Right cardiac atrium (tissue), 5 donors: Measurements from ENCODE around the gene SH3PXD2A. TPM values are rescaled to one million over a fixed set of nuclear protein-coding genes. Genes with fewer than 3 reads are reported as not detected.
"Not testable (repeated sequence)": the region's sequence is repeated elsewhere in the genome, so short reads cannot be mapped to it uniquely, and the experiment has no call there.

Source experiments
- ATAC-seq, 2 donors: fragments of 200-7000 bp; cut with Tn5 transposase; one replicate each; pipeline versions ENCODE4 v1.8.0 to v1.9.1; 2020; ENCODE audit warnings: moderate library complexity in 2 of 2, mild to moderate bottlenecking in 1 of 2
- DNase-seq, 3 donors: peaks; one replicate each; pipeline ENCODE4 v3.0.0-alpha.2; 2020
- H3K27ac ChIP-seq: one replicate; pipeline ENCODE4 v1.5.1; 2013; ENCODE audit warnings: mild to moderate bottlenecking, low read length, control low read depth, moderate library complexity
- H3K27me3 ChIP-seq: one replicate; pipeline ENCODE4 v1.6.1; 2013; ENCODE audit not compliant: control insufficient read depth, insufficient read depth
- H3K4me1 ChIP-seq: one replicate; pipeline ENCODE4 v1.6.1; 2013; ENCODE audit warnings: low read length; ENCODE audit not compliant: control insufficient read depth, insufficient read depth
- H3K4me3 ChIP-seq: one replicate; pipeline ENCODE4 v1.5.1; 2013; ENCODE audit warnings: low read length, control low read depth
- H3K9me3 ChIP-seq: one replicate; pipeline ENCODE4 v1.6.1; 2013; ENCODE audit warnings: low read length; ENCODE audit not compliant: control insufficient read depth
- WGBS: extraction: QIAGEN DNeasy Blood & Tissue Kit; methylation state at CpG from one replicate; pipeline ENCODE4 v1.1.7; 2013; 5-methylcytosine and 5-hydroxymethylcytosine counted together
- intact Hi-C, 4 donors: fragments of 100-400 bp; cut with DNase I; formaldehyde crosslinking; loops; one replicate each; pipeline versions ENCODE4 v1.11.0 to v1.14.0; 2022 to 2023
- polyA plus RNA-seq: library from polyadenylated mRNA; stranded (reverse); fragments of 200-250 nt; gene quantifications from one replicate; pipeline ENCODE4 v1.2.3, GENCODE V29; 2013
- total RNA-seq, 4 donors: library from RNA; stranded (reverse); fragmentation: NEBNext Ultra II Directional; extraction: Animal tissue kit (Norgen Biotek cat#: 25700); gene quantifications; one replicate each; pipeline ENCODE4 v1.2.1, GENCODE V29; 2021
- donor health status: healthy with polysubstance abuse.
- donor health status: DM: no; HTN: yes; CAD: no.
- donor health status: DM: no; HTN: no; CAD: no.
- donor health status: DM: no; HTN: yes; CAD: no; lungs with severe emphysema.
- donor health status: DM: yes; HTN: yes; CAD: no.

The SH3PXD2A gene
- total and polyA plus RNA-seq, 5 donors, result 13.5 to 31.7 (median 30.9) TPM

GRCh38 chr10:103740611-103741010, 114.8 kb downstream of the SH3PXD2A start:
- peak in 1 of 2 donors; percentile 29 for ATAC-seq
- H3K27ac ChIP-seq, result no peak overlapping the region
- intact Hi-C loops, result no loop called here
- no peaks in the 10 kb centered on the region for H3K9me3 ChIP-seq
- peak in 2 of 3 donors; percentile 65 to 68 for DNase-seq
- no peaks in the 10 kb centered on the region for H3K27me3 ChIP-seq
- H3K4me1 ChIP-seq, result peaks cover 10% of the 10 kb centered on the region
- no peak overlapping the region for H3K4me3 ChIP-seq
- 52% methylated on average over 5 of the region's 5 CpGs for WGBS

DNA sequence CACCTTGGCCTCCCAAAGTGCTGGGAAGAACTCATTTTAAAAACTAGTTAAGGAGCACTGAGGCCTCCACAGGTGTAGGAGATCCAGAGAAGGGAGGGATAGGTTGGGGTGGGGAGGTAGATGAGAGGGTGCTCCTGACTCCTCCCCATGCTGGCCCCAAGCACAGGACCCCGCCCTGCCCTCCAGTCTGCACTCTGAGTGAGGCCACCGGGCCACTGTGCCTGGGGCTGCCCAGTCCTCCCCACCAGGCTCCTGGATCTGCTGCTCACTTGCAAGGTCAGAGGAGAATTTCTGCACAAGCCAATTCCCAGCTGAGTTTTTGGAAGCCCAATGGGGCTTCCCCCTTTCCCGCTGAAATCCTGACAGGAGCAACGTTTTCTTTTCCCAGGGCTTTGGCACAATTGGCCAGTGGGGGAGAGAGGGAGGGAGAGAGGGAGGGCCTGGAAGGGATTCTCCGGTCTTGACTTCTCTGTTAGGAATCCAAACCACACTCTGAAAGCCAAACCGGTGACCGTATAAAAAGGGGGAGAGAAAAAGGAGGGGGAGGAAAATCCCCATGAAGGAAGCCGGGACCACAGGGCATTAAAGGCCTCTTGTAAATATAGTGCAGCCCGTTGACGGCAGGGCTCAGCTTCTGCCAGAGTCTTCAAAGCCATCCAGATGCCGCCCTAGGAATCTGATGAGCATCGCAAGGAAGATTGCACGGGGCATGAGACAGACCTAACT, 116.2 kb downstream of the SH3PXD2A start:
- Histone ChIP-seq H3K27me3 (no peaks in the 10 kb centered on the region), H3K4me3 (no peak overlapping the region), H3K27ac (no peak overlapping the region), H3K9me3 (no peaks in the 10 kb centered on the region), H3K4me1 (peaks cover 10% of the 10 kb centered on the region)
- DNase-seq, result peak; percentile 41 to 70 (median 68)
- ATAC-seq, result peak; percentile 56 to 73
- 33% methylated on average over 13 of the region's 13 CpGs for WGBS
- intact Hi-C loops, result no loop called here

GRCh38 chr10:103737735-103738367, 117.5 kb downstream of the SH3PXD2A start:
- intact Hi-C loops, result no loop called here
- no peak for ATAC-seq
- peaks cover 13% of the 10 kb centered on the region for H3K4me1 ChIP-seq

GRCh38 chr10:103736763-103737162, 118.6 kb downstream of the SH3PXD2A start:
- DNase-seq (no peak), ATAC-seq (peak in 1 of 2 donors; percentile 20)
- H3K27me3 ChIP-seq, result no peaks in the 10 kb centered on the region
- no peaks in the 10 kb centered on the region for H3K9me3 ChIP-seq
- intact Hi-C loops, result no loop called here
- peaks cover 13% of the 10 kb centered on the region for H3K4me1 ChIP-seq
- WGBS, result 88% methylated on average over 3 of the region's 3 CpGs
- no peak overlapping the region for H3K4me3 ChIP-seq
- H3K27ac ChIP-seq, result no peak overlapping the region

More at GRCh38 chr10:103737735-103738367, 117.5 kb downstream of the SH3PXD2A start:
- Histone ChIP-seq H3K27ac (no peak overlapping the region), H3K4me3 (no peak overlapping the region), H3K27me3 (no peaks in the 10 kb centered on the region), H3K9me3 (no peaks in the 10 kb centered on the region)
- DNase-seq, result no peak
- WGBS, result 79% methylated on average over 14 of the region's 14 CpGs

DNA sequence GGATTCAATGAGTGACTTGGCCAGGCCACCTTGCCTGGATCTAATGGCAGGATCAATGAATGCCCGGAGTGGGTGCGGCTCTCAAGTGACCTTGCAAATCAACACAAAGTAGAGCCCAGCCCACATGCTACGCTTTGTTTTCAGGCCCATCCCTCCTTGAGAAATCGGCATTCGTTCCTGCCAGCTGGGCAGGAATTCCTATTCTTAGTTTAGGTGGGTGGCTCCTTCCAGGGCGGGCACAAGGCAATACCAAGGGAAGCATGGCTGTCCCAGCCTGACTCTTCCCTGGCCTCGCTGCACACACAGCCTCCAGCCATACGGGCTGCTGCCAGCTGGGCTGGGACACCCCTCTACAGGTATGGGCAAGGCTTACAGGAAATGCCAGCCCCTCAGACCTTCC, 119.3 kb downstream of the SH3PXD2A start:
- intact Hi-C loops, result no loop called here
- 95% methylated on average over 8 of the region's 8 CpGs for WGBS
- no peak for ATAC-seq

GRCh38 chr10:103734731-103735130, 120.6 kb downstream of the SH3PXD2A start:
- intact Hi-C loops, result no loop called here
- 87% methylated on average over 4 of the region's 4 CpGs for WGBS
- no peak overlapping the region for H3K27ac ChIP-seq
- peak in 1 of 3 donors; percentile 21 for DNase-seq
- peaks cover 6% of the 10 kb centered on the region for H3K4me1 ChIP-seq
- H3K27me3 ChIP-seq, result no peaks in the 10 kb centered on the region
- no peak overlapping the region for H3K4me3 ChIP-seq
- ATAC-seq, result no peak
- H3K9me3 ChIP-seq, result no peaks in the 10 kb centered on the region

More for the DNA sequence above, 119.3 kb downstream of the SH3PXD2A start:
- Histone ChIP-seq H3K4me1 (peaks cover 13% of the 10 kb centered on the region), H3K9me3 (no peaks in the 10 kb centered on the region), H3K4me3 (no peak overlapping the region), H3K27me3 (no peaks in the 10 kb centered on the region), H3K27ac (no peak overlapping the region)
- no peak for DNase-seq

- H3K4me1 ChIP-seq, result peaks cover 3% of the 10 kb centered on the region
- no peaks in the 10 kb centered on the region for H3K9me3 ChIP-seq
- H3K27ac ChIP-seq, result no peak overlapping the region
- intact Hi-C loops, result no loop called here
- H3K27me3 ChIP-seq, result no peaks in the 10 kb centered on the region
- no peak for DNase-seq
- WGBS, result 66% methylated on average over 6 of the region's 6 CpGs
- ATAC-seq, result no peak
- no peak overlapping the region for H3K4me3 ChIP-seq
Measured at GRCh38 chr10:103733045-103733419, 122.3 kb downstream of the SH3PXD2A start.

DNA sequence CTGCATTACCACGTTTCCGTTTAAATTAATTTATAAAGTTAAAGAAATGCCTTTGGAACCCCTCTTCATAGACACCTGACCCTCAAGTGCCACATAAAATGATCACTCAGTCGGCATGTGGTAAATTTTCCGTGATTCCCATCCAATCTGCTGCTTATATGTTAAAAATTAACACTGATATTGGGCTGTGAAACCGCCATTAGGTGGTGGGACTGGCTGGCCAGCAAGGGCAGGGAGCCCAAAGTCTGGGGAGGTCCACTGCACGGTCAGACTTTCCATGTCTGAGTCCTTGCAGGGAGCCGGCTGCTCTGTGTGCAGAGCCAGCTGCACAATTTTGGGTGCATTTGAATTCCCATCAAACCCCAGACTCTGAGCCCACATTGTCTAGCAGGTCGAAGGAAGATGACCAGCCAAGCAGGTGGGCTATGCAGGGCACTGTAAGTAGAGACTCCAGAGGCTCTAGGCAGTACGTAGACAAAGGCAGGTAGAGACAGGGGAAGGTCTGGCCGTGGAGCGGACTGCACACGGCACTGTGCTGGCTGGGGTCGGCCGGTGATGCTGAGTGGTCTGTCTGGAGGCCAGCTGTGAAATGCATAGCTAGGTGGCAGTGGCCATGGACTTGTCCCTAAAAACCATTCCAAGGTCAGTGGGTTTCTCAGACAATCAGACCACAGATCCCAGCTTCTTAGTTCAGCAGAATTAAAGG, 122.9 kb downstream of the SH3PXD2A start:
- Histone ChIP-seq H3K27ac (no peak overlapping the region), H3K27me3 (no peaks in the 10 kb centered on the region), H3K4me3 (no peak overlapping the region), H3K9me3 (no peaks in the 10 kb centered on the region), H3K4me1 (peaks cover 3% of the 10 kb centered on the region)
- intact Hi-C loops, result no loop called here
- WGBS, result 85% methylated on average over 14 of the region's 14 CpGs
- no peak for DNase-seq
- ATAC-seq, result no peak

GRCh38 chr10:103731609-103732270, 123.6 kb downstream of the SH3PXD2A start:
- intact Hi-C loops, result no loop called here
- Histone ChIP-seq H3K27me3 (no peaks in the 10 kb centered on the region), H3K4me3 (no peak overlapping the region), H3K9me3 (no peaks in the 10 kb centered on the region), H3K27ac (no peak overlapping the region), H3K4me1 (peaks cover 3% of the 10 kb centered on the region)
- DNase-seq (no peak), ATAC-seq (no peak)
- WGBS, result 74% methylated on average over 3 of the region's 3 CpGs

DNA sequence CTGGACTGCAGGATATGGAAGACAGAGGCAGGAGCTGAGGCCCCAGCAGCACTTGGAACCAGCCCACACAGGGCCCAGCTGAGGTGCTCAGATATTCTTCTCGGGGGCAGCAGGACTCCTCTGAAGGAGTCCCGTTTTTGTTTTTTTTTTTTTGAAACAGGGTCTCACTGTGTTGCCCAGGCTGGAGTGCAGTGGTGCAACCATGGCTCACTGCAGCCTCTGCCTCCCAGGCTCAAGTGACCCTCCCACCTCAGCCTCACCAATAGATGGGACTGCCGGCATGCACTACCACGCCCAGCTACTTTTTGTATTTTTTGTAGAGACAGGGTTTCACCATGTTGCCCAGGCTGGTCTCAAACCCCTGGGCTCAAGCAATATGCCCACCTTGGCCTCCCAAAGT, 124.3 kb downstream of the SH3PXD2A start:
- H3K4me3 ChIP-seq, intact Hi-C loops, H3K27ac ChIP-seq, H3K4me1 ChIP-seq, DNase-seq, H3K9me3 ChIP-seq, ATAC-seq, H3K27me3 ChIP-seq: not testable (repeated sequence)
- WGBS, result 92% methylated on average over 4 of the region's 4 CpGs
